ENCODE measurements around the gene SHC1. TPM values are rescaled to one million over a fixed set of nuclear protein-coding genes. Genes with fewer than 3 reads are reported as not detected.
A peak's percentile ranks its signal among the peaks of the same experiment; 100 is the strongest.

The SHC1 gene
- polyA plus RNA-seq, 1 of the 3 experiments (the other 2 are of a cell fraction): 338 TPM

- no peak for TF ChIP-seq NRF1 (IDR thresholded peaks at IDR 0.05; ENCODE audit: low read depth, low read length)
- TF ChIP-seq YY1 (IDR thresholded peaks at IDR 0.05; ENCODE audit: low read depth): no peak
- TF ChIP-seq MXI1 (IDR thresholded peaks at IDR 0.05; ENCODE audit: low read depth, low read length): no peak
- TF ChIP-seq ELF1 (IDR thresholded peaks at IDR 0.05): no peak
- TF ChIP-seq GABPA (IDR thresholded peaks at IDR 0.05; ENCODE audit: low read depth): no peak
- TF ChIP-seq SIN3A (IDR thresholded peaks at IDR 0.05; ENCODE audit: borderline replicate concordance, low read depth, low read length): no peak
- no peak for TF ChIP-seq USF2 (IDR thresholded peaks at IDR 0.05; ENCODE audit: borderline replicate concordance, low read depth, low read length)
- TF ChIP-seq FOXM1 (IDR thresholded peaks at IDR 0.05; ENCODE audit: low read depth): no peak
- TF ChIP-seq USF1 (IDR thresholded peaks at IDR 0.05; ENCODE audit: borderline replicate concordance, low read depth): no peak
- no peak for TF ChIP-seq FOSL2 (IDR thresholded peaks at IDR 0.05; ENCODE audit: borderline replicate concordance, low read depth)
- TF ChIP-seq EZH2phosphoT487 (IDR thresholded peaks at IDR 0.05; ENCODE audit: borderline replicate concordance, low read depth): no peak
- no peak for TF ChIP-seq JUND (IDR thresholded peaks at IDR 0.05)
- TF ChIP-seq CHD2 (IDR thresholded peaks at IDR 0.05; ENCODE audit: low read length, partially characterized antibody): no peak
- TF ChIP-seq GATA2 (CRISPR knock-in tag; IDR thresholded peaks at IDR 0.05): no peak
- TF ChIP-seq MEF2A (IDR thresholded peaks at IDR 0.05; ENCODE audit: borderline replicate concordance, low read depth): no peak
- CTCF ChIA-PET: interaction anchor here (0.7 to 37.5 kb wide), 9 partner anchors 9 to 197 kb away, joined by 3 to 640 read pairs (median 4); partner anchors contain the start of genes ADAM15, FLAD1, LENEP and PYGO2
- peaks cover 30 to 32% of the 10 kb centered on the region in 2 experiments for H3K36me3 ChIP-seq (replicated peaks in 1 of 2; ENCODE audit: control insufficient read depth in 1 of 2, insufficient read depth in 2 of 2, low read length in 1 of 2)
- peaks cover 27% of the 10 kb centered on the region for H4K20me1 ChIP-seq (ENCODE audit: insufficient read depth)
- peak overlapping the region; percentile 98 for H3K4me2 ChIP-seq
- no peaks in the 10 kb centered on the region for H3K27me3 ChIP-seq (ENCODE audit: insufficient read depth)
- POLR2A ChIA-PET: interaction anchor here (0.5 to 3.7 kb wide), 15 partner anchors 8 to 198 kb away, joined by 3 to 25 read pairs (median 6); partner anchors contain the start of genes ADAM15, EFNA3, FLAD1 and LENEP
- H3K9ac ChIP-seq: peak overlapping the region; percentile 88
- no peaks in the 10 kb centered on the region for H3K9me3 ChIP-seq
- no peak for DNase-seq
- 5% methylated on average over 13 of the region's 22 CpGs for WGBS (ENCODE audit: low lambda C conversion rate)
- H3K79me2 ChIP-seq (ENCODE audit: insufficient read depth): peaks cover 70% of the 10 kb centered on the region
- H2AFZ ChIP-seq (ENCODE audit: low read depth): no peak overlapping the region
- H3K27ac ChIP-seq (ENCODE audit: low read depth in 2 of 2, low read length in 1 of 2): peak overlapping the region; percentile 97 to 99
- H3K4me1 ChIP-seq (ENCODE audit: control insufficient read depth in 1 of 2, insufficient read depth in 2 of 2, low read depth in 1 of 2, low read length in 1 of 2): peaks cover 18 to 61% of the 10 kb centered on the region in 2 experiments
- peak overlapping the region; percentile 77 to 90 for H3K4me3 ChIP-seq (ENCODE audit: low read depth in 2 of 2, low read length in 1 of 2)
- H3K9me2 ChIP-seq: no peaks in the 10 kb centered on the region
- peaks cover 43% of the 10 kb centered on the region for H3F3A ChIP-seq (replicated peaks; ENCODE audit: insufficient read depth)
Observed at GRCh38 chr1:154969860-154970452, 591 bp downstream of the SHC1 start.

GRCh38 chr1:154969246-154969645, 1.3 kb downstream of the SHC1 start:
- Histone ChIP-seq H3K9me3 (no peaks in the 10 kb centered on the region), H3K4me2 (peak overlapping the region; percentile 98), H3K27ac (ENCODE audit: low read depth in 2 of 2, low read length in 1 of 2) (peak overlapping the region; percentile 97 to 99; a peak in 3 of 4 replicates), H3K79me2 (ENCODE audit: insufficient read depth) (peaks cover 70% of the 10 kb centered on the region), H3K9me2 (no peaks in the 10 kb centered on the region), H4K20me1 (ENCODE audit: insufficient read depth) (peaks cover 27% of the 10 kb centered on the region), H3K9ac (peak overlapping the region; percentile 88), H3K36me3 (replicated peaks in 1 of 2; ENCODE audit: control insufficient read depth in 1 of 2, insufficient read depth in 2 of 2, low read length in 1 of 2) (peaks cover 30 to 32% of the 10 kb centered on the region in 2 experiments), H3K4me3 (ENCODE audit: low read depth in 2 of 2, low read length in 1 of 2) (peak overlapping the region; percentile 77 to 90), H3K4me1 (ENCODE audit: control insufficient read depth in 1 of 2, insufficient read depth in 2 of 2, low read depth in 1 of 2, low read length in 1 of 2) (peaks cover 18 to 60% of the 10 kb centered on the region in 2 experiments), H3K27me3 (ENCODE audit: insufficient read depth) (no peaks in the 10 kb centered on the region), H2AFZ (ENCODE audit: low read depth) (no peak overlapping the region), H3F3A (replicated peaks; ENCODE audit: insufficient read depth) (peaks cover 44% of the 10 kb centered on the region)
- WGBS (ENCODE audit: low lambda C conversion rate): 20% methylated on average over 5 of the region's 5 CpGs
- no peak for DNase-seq
- CTCF ChIA-PET: interaction anchor here (1.7 to 37.5 kb wide), 4 partner anchors 8 to 116 kb away, joined by 4 to 640 read pairs (median 22); partner anchors contain the start of genes ADAM15, LENEP, PYGO2 and ZBTB7B
- TF ChIP-seq YY1 (IDR thresholded peaks at IDR 0.05; ENCODE audit: low read depth) (no peak), FOXJ3 (CRISPR knock-in tag; IDR thresholded peaks at IDR 0.05) (no peak), REST (IDR thresholded peaks at IDR 0.05; ENCODE audit: low read depth, low read length) (no peak), TEAD4 (IDR thresholded peaks at IDR 0.05; ENCODE audit: borderline replicate concordance, insufficient read depth) (no peak), PBX3 (IDR thresholded peaks at IDR 0.05) (no peak), RAD21 (IDR thresholded peaks at IDR 0.05; ENCODE audit: low read length) (no peak), MEF2A (IDR thresholded peaks at IDR 0.05; ENCODE audit: borderline replicate concordance, low read depth) (no peak), SIN3A (IDR thresholded peaks at IDR 0.05; ENCODE audit: borderline replicate concordance, low read depth, low read length) (no peak)
- POLR2A ChIA-PET: interaction anchor here (0.6 to 3.7 kb wide), 8 partner anchors 8 to 96 kb away, joined by 3 to 25 read pairs (median 10); partner anchors contain the start of genes LENEP, PBXIP1 and PYGO2

Measured in SK-N-SH (cell line).